GM18519 (cell line): ENCODE results near the gene TNFAIP3.
"Not testable (repeated sequence)": the region's sequence is repeated elsewhere in the genome, so short reads cannot be mapped to it uniquely, and the experiment has no call there.

Experiments used
- ATAC-seq: cut with Tn5 transposase; IDR thresholded peaks from one replicate; pipeline ENCODE4 v1.9.1; 2021; ENCODE audit warnings: mild to moderate bottlenecking, moderate library complexity; ENCODE audit not compliant: unreplicated experiment, low FRiP score

TNFAIP3 gene

DNA sequence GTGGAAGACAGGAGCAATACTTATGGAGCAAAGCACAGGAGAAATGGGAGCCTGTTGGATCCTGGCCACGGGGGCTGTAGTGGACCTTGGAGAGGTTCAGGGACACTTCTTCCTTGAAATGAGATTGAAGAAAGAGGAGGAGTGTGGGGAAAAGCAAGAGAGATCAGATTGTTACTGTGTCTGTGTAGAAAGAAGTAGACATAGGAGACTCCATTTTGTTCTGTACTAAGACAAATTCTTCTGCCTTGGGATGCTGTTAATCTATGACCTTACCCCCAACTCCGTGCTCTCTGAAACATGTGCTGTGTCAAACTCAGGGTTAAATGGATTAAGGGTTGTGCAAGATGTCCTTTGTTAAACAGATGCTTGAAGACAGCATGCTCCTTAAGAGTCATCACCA is 22.7 kb upstream of the TNFAIP3 start:
- ATAC-seq, result not testable (repeated sequence)

DNA sequence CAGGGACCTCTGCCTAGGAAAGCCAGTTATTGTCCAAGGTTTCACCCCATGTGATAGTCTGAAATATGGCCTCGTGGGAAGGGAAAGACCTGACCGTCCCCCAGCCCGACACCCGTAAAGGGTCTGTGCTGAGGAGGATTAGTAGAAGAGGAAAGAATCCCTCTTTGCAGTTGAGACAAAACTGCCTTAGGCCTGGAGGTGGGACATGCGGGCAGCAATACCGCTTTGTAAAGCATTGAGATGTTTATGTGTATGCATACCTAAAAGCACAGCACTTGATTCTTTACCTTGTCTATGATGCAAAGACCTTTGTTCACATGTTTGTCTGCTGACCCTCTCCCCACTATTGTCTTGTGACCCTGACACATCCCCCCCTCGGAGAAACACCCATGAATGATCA is 22.3 kb upstream of the TNFAIP3 start:
- ATAC-seq, result not testable (repeated sequence)

DNA sequence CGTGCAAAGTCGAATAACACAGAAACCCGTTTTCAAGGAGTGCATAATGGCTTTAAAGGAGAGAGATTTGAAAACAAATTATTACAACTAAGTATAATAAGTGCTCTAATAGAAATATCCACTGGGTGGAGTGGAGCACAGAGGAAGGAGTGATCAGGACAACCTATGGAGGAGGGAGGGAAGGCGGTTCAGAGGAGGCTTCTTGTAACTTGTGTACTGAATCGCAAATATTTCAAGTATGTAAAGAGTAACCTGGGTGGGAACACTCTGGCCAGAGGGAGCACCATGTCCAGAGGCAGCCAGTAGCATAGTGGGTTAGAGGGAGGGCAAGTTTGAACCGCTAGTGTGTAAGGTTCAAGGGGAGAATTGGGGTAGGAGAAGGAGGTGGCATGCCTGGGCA is 21.6 kb upstream of the TNFAIP3 start:
- no peak for ATAC-seq

DNA sequence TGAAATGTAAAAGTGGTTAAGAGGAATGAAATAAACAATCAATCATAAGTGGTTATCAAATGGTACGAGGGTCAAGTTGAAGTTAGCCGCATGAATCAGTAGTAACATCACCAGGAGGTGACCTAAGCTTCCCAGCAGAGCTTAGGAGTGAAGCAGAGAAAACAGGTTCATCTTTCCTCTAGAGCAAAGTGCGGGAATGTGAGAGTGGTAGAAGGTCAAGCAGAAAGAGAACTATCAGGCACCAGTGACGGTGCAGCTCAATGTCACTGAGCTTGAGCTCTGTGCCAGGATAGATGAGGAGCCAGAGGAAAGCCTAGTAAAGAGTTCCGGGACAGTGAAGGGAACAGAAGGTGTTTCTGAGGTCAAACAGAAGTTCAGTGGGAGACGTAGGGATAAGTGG is 20.8 kb upstream of the TNFAIP3 start:
- no peak for ATAC-seq

DNA sequence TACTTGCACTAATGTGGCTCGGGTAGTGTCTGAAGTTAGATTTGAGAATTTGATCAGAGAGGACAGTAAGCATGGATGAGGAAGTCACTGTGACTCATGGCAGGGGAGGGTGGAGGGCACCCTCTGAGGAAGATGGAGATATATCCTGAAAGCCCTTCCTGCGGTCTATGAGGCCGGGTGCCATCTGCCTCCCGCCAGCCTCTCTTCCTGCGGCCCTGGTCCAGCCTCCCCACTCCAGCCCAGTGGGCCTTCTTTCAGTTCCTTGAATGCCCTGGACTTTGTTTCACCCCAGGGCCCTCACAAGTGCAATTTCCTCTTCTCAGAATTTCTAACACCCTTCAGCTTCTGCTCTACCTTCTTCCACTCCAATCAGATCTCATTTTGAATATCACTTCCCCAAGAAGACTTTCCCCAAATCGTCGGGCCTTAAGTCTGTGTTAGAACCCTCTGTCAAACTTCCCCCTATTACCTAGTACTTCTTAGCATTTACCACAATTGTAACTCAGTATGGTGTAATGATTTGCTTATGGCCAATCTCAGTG is 20.2 kb upstream of the TNFAIP3 start:
- no peak for ATAC-seq

DNA sequence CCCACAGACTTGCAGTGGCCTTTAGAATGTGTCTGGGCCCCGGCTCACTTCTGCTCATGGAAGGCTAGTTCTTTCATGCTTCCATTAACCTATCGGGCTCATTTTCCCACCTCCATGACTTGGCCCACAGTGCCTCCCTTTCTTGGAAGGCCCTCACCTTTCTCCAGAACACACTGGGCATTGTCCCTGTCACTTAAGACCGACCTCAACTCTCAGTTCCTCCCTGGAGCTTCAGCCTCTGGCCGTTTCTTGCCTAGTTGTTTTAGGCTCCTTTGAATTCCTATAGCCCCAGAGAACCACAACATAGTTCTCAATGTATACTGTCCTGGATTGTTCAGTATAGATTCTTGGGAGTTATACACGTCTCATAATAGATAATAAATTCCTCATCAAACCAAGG is 19.3 kb upstream of the TNFAIP3 start:
- ATAC-seq, result no peak

DNA sequence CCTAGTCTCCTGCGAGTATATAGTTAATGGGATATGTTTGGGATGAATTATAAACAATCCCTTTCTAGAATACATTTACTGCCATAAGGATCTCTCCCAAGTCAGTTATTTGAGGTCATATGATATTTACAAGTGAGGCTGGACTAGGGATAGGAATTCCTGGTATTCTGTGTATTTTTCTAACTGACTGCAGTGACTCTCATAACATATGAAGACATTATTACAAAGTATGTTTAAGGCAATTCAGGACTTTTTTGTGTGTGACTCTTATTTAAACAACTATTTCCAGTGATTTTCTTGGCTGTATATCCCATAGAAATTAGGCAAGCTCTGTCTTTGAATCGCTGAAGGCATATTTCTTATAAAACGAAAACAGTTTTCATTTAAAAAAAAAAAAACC is 18.4 kb upstream of the TNFAIP3 start:
- ATAC-seq, result no peak

DNA sequence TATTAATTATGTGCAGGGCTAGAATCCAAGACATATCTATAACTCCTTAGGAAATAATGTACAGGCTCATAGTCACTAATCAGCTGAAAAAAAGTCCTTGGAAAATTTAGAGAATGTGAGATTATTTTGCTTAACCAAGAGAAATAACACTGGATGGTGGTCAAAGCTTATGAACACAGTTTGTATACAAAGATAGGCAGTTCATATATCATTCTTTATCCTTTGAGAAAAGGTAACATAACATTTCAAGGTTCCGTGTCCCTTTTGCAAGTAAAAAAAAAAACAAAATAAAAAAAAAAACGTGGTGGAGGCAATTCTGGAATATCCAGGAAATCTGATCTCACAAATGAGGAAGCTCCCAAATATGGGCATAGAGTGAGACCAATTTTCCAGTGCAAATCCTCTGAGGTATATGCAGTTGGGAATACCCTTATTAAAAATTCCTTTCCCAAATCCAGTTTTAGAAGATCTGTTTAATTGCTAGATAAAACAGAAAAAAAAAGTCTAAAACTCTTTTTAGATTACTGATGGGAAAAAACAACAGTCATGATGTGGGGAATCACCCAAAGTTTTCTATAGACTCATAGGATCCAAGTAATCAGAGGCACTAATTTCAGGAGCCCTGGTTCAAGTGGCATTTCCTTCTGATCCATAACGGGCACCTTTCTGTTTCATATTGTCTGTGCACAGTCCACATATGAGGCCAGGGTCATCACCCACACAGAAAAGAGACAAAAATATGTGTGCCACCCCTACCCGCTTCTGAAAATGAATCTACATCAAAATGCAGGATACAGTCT is 17.7 kb upstream of the TNFAIP3 start:
- ATAC-seq, result no peak

DNA sequence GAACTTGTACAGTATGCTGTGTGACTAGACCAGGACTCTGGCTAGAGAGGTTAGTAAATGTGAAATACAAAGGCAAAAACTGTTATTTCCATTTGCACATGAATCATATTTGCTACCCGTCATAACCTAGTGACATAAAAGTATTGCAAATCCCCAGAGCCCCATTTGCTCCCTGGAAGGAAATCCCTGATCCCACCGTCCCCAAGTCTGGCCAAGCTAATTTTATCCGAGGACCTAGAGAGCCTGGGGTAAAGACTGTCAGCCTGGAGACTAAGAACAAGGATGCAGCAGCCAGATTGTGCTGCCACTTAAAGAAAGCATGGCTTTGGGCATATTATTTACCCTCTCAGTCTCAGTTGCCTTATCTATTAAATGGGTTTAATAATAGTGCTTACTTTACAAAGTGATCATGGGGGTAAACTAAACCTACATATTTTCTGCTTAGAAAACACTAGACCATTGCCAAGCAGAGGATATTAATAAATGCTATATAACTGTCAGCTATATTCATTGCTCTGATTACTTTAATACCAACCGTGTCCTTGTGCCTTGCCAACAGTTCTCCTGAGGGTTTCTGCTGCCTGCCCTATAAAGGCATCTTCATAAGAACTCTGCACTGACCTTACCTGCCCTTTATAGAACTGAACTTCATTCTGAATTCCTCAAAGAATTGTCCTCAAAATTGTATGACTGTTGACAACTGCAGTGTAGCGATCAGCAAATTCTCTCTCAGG is 16.9 kb upstream of the TNFAIP3 start:
- no peak for ATAC-seq

DNA sequence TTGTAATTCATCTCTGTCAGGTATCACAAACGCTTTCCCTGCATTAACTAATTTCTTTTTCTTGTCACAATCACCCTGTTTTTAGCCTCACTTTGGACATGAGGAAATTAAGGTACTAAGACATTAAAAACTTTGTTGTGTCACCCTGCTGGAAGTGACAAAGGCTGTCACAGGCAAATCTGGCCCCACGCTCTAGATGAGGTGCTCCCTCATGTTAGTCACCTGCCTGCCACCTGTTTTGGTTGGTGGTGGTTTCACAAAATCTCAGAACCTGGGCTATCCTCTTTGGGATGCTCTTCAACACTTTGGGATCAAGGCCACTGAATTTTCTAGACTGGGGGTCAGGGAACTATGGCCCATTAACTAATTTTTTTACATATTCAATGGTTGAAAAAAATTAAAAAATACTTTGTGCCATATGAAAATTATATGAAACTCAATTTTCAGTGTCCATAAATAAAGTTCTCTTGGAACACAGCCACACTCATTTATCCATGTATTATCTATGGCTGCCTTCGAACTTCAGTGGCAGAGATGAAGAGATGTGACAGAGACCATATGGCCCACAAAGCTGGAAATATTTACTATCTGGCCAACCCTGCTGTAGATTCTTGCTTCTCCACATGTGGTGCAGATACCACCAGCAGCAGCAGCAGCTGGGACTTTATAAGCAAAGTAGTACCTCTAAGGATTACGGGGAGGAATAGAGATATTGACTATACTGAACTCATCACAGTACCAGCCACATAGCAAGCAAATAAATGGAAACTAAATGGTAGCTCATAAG is 16.1 kb upstream of the TNFAIP3 start:
- no peak for ATAC-seq

DNA sequence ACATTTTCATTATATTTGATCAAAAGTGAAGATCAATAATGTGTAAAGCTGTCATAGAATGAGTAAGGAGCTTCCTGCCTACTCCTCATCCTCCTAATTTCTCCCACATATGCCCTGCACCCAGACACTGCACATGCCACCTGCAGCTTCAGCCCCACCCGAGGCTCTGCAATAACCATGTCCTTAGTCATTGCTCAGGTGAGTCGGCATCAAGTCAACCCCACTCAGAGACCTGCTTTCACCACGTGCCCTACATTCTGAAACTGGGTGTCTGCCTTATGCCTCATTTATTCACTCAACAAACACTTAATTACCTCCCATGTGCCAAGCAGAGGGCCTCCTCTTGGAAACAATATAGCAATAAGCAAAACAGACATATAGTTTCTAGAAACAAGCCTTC is 15.4 kb upstream of the TNFAIP3 start:
- ATAC-seq, result no peak

DNA sequence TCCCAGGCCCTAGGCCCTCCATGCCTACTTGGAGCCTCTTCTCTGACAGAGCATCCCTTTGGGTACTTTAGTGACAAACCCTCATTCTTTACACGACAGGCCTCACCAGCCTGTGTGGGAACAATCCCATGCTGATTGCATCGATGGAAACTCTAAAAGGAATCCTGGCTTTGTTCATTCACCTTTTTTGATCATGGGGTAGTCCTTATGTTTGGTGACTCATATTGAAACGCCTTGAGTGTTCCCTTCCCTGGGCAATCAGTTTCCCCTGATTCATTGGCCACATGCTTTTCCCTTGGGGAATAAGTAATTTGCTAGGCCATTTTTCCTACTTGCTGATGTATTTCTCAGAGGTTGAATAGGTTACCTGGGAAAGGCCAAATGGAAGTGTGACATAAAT is 14.7 kb upstream of the TNFAIP3 start:
- ATAC-seq, result no peak

DNA sequence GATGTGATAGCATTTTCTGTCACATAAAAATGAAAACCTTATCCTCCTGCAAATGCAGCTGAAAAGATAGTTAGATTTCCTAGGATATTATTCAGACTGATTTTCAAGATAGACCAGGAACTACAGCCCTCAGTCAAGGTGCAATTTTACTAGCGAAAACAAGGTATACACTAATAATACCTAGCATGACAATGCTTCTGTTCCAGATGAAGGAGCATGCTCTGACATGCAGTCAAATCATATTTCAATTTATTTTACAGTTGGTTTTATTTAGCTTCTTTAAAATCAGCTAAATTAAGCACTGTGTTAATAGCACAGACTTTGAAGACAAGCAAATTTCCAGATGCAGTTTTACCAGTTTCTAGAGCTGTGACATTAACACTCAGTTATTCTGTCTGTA is 14.2 kb upstream of the TNFAIP3 start:
- no peak for ATAC-seq

DNA sequence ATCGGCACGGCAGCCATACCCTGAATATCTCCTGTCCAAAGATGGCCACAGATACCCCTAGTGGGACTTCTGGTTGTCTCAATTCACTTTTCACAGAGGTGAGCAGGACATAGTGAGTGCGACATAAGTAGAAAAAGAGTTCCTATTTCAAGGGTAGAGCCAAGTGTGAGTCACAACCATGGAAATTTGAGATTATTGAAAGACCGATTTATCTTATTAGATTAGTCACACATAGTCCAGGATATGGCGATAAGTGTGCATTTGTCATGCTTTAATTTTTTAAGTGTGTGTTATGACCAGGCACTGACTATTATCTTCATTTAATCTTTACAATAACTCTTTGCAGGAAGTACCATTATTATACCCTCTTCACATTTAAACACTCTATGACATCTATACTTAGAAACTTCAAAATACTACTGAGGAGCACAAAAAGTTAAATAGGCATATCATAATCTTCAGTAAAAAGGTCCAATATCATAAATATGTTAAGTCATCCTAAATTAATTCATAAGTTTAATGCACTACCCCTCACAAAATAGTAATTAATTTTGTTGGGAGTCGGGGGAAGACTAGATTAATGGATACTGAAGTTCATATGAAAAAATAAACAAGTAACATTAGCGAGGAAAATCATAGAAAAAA is 13.4 kb upstream of the TNFAIP3 start:
- ATAC-seq, result no peak

DNA sequence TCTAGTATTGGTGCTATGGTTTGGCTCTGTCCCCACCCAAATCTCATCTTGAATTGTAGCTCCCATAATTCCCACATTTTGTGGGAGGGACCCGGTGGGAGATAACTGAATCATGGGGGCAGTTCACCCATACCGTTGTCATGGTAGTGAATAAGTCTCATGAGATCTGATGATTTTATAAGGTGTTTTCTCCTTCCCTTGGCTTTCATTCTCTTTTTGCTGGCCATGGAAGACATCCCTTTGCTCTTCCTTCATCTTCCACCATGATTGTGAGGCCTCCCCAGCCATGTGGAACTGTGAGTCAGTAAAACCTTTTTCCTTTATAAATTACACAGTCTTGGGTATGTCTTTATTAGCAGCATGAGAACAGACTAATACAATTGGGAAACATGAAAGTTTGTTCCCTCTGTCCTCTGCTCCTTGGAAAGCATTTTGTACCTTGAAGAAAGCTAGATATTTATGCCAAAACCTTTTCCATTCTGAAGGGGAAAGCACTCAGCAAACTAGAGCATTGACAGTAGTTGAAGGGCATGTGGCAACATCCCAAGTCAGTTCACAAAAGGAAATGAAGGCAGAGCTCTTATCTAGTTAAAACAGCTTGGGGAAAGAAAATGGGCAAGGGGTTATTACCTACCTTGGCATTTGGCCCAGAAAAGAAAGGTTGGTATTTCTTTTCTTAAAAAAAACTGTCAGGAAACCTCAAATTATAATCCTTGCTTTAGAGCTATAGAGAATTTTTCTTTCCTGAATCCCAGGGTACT is 10.7 kb upstream of the TNFAIP3 start:
- no peak for ATAC-seq

DNA sequence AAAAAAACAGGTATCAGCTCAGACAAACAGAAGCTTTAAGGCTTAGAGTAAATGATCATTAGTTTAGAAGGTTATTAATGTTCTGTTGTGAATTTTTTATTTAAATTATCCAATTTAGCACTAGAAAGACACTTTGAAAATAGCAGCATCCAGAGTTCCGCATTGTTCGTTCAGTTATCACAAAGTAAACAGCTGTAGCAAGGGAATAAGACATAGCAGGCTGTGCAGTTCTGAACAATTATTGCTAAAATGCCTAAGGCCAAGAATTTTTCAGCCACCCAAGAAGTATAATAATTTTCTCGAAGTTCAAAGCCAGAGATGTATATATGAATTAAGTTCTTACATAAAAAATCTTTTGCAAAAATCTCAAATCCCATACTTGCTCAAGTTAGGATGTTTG is 8.0 kb upstream of the TNFAIP3 start:
- ATAC-seq, result no peak

DNA sequence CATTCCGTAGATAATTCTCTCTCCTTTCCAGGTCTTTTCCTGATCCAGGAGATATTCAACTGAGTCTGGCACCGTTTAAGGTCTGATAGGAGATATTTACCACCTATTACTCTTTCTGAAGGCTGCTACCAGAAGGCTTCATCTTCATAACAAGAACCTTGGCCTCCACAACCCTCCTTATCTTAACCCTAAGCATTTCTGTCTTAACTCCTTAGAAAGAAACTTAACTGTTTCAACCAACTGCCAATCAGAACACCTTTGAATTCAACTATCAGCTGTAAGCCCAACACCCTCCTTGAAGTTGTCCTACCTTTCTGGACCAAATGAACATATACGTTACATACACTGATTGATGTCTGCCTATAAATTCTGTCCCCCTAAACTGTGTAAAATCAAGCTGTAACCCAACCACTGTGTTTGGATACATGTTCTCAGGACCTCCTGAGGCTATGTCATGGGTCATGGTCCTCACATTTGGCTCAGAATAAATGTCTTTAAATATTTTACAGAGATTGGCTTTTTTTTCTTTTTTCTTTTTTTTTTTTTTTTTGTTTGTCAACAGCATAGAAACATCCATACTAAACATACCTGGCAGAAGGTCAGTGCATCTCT is 6.6 kb upstream of the TNFAIP3 start:
- ATAC-seq, result no peak

DNA sequence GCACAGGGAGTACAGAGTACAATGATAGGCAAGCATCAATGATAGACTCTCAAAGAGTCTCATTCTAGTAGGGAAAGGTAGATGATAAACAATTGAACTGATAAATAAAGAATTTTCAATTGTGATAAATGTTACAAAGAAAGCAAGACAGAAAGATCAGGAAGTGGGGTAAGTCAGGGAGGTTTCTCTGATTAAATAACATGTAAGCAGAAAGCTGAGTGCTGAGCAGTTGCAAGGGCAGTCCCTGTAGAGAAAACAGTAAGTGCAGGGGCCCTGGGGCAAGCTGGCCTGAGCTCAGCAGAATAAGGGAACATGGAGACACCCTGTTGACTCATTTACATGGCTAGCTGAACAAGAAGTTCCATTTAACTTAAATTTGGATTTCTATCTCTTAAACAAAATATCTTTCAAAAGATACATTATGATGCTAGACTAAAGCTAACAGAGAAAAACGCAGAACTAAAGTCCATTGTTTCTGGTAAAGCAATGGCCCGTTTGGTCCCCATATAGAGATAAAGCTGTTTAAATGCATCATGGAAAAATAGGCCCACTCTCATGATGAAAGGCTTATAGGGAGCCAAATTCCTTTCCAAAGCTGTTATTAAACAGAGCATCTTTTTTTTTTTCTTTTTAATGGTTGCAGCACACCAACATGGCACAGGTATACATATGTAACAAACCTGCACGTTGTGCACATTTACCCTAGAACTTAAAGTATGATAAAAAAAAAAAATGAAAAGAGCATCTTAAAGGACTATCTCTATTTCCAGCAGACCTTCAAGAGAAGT is 5.3 kb upstream of the TNFAIP3 start:
- no peak for ATAC-seq
